Peyer's patch (tissue), 4 donors: ENCODE data around the gene C20orf96.

Source experiments
- CTCF ChIP-seq, 6 experiments: fragments of 450-650 bp in 4 of 6; fragments of 200-600 bp in 2 of 6; sonication (generic) in 1 of 6; IDR thresholded peaks; one replicate each; pipeline ENCODE4 v1.5.1; 2017 to 2019; ENCODE audit warnings: antibody characterized with exemption in 6 of 6, mild to moderate bottlenecking in 3 of 6, moderate library complexity in 1 of 6
- POLR2A ChIP-seq, 2 donors: fragments of 450-650 bp; IDR thresholded peaks; one replicate each; pipeline ENCODE4 v1.5.1; 2017; ENCODE audit warnings: antibody characterized with exemption in 2 of 2, mild to moderate bottlenecking in 2 of 2, moderate library complexity in 2 of 2

GRCh38 chr20:226958-227357 lies 63.6 kb downstream of the C20orf96 start, which contains the start of gene DEFB129:
- no peak for TF ChIP-seq CTCF (IDR thresholded peaks at IDR 0.05)
- TF ChIP-seq POLR2A (IDR thresholded peaks at IDR 0.05), result no peak
